ENCODE measurements around the gene ACTL6A. TPM values are rescaled to one million over a fixed set of nuclear protein-coding genes. Genes with fewer than 3 reads are reported as not detected.

Gene ACTL6A
- polyA plus RNA-seq, 1 donor from 2014 or later: 137 TPM

- H3K36me3 ChIP-seq (ENCODE audit: insufficient read depth, low read length): no peaks in the 10 kb centered on the region
- no peaks in the 10 kb centered on the region for H3K27me3 ChIP-seq (ENCODE audit: insufficient read depth, low read depth, low read length)
- H3K9ac ChIP-seq (ENCODE audit: low read length): no peak overlapping the region
- no peak overlapping the region for H3K27ac ChIP-seq (ENCODE audit: low read length)
- no peaks in the 10 kb centered on the region for H3K9me3 ChIP-seq (ENCODE audit: low read length)
- no peaks in the 10 kb centered on the region for H3F3A ChIP-seq (ENCODE audit: insufficient read depth, low read length, poor library complexity, severe bottlenecking)
- H4K20me1 ChIP-seq (ENCODE audit: insufficient read depth): no peaks in the 10 kb centered on the region
- TF ChIP-seq EZH2 (IDR thresholded peaks at IDR 0.05; ENCODE audit: borderline replicate concordance, insufficient read depth, low read length, poor library complexity, severe bottlenecking): no peak
- TF ChIP-seq TAF1 (IDR thresholded peaks at IDR 0.05; ENCODE audit: low read depth): no peak
- TF ChIP-seq EP300 (conservative IDR thresholded peaks at IDR 0.05; ENCODE audit: poor library complexity, severe bottlenecking): no peak
- no peak for TF ChIP-seq CTCF (IDR thresholded peaks at IDR 0.05; ENCODE audit: poor library complexity, severe bottlenecking)
- TF ChIP-seq SMC3 (conservative IDR thresholded peaks at IDR 0.05; ENCODE audit: poor library complexity): no peak
- no peak for TF ChIP-seq POLR2AphosphoS5 (IDR thresholded peaks at IDR 0.05)
- TF ChIP-seq, protein P1, sequence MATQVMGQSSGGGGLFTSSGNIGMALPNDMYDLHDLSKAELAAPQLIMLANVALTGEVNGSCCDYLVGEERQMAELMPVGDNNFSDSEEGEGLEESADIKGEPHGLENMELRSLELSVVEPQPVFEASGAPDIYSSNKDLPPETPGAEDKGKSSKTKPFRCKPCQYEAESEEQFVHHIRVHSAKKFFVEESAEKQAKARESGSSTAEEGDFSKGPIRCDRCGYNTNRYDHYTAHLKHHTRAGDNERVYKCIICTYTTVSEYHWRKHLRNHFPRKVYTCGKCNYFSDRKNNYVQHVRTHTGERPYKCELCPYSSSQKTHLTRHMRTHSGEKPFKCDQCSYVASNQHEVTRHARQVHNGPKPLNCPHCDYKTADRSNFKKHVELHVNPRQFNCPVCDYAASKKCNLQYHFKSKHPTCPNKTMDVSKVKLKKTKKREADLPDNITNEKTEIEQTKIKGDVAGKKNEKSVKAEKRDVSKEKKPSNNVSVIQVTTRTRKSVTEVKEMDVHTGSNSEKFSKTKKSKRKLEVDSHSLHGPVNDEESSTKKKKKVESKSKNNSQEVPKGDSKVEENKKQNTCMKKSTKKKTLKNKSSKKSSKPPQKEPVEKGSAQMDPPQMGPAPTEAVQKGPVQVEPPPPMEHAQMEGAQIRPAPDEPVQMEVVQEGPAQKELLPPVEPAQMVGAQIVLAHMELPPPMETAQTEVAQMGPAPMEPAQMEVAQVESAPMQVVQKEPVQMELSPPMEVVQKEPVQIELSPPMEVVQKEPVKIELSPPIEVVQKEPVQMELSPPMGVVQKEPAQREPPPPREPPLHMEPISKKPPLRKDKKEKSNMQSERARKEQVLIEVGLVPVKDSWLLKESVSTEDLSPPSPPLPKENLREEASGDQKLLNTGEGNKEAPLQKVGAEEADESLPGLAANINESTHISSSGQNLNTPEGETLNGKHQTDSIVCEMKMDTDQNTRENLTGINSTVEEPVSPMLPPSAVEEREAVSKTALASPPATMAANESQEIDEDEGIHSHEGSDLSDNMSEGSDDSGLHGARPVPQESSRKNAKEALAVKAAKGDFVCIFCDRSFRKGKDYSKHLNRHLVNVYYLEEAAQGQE (IDR thresholded peaks at IDR 0.05; ENCODE audit: borderline replicate concordance): no peak
- no peak for TF ChIP-seq RAD21 (conservative IDR thresholded peaks at IDR 0.05)
- no peak for TF ChIP-seq MXI1 (conservative IDR thresholded peaks at IDR 0.05; ENCODE audit: poor library complexity, severe bottlenecking)
- no peak overlapping the region for H3K4me3 ChIP-seq (ENCODE audit: low read length)
- peaks cover 1% of the 10 kb centered on the region for H3K79me2 ChIP-seq (replicated peaks; ENCODE audit: insufficient read depth, low read length)
- no peak overlapping the region for H3K4me2 ChIP-seq (ENCODE audit: low read length)
- no peak overlapping the region for H2AFZ ChIP-seq (ENCODE audit: low read depth, low read length)
- no peaks in the 10 kb centered on the region for H3K9me2 ChIP-seq (ENCODE audit: insufficient read depth, low read length)
Measured at GRCh38 chr3:179615458-179616173, 52.9 kb downstream of the ACTL6A start.

GRCh38 chr3:179622023-179622422 is 59.3 kb downstream of the ACTL6A start:
- Histone ChIP-seq H3K9me2 (ENCODE audit: insufficient read depth, low read length) (no peaks in the 10 kb centered on the region), H3K36me3 (ENCODE audit: insufficient read depth, low read length) (no peaks in the 10 kb centered on the region), H3F3A (ENCODE audit: insufficient read depth, low read length, poor library complexity, severe bottlenecking) (no peaks in the 10 kb centered on the region), H3K4me3 (ENCODE audit: low read length) (no peak overlapping the region), H3K27me3 (ENCODE audit: insufficient read depth, low read depth, low read length) (no peaks in the 10 kb centered on the region), H4K20me1 (ENCODE audit: insufficient read depth) (no peaks in the 10 kb centered on the region), H3K9ac (ENCODE audit: low read length) (no peak overlapping the region), H2AFZ (ENCODE audit: low read depth, low read length) (no peak overlapping the region), H3K9me3 (ENCODE audit: low read length) (no peaks in the 10 kb centered on the region), H3K27ac (ENCODE audit: low read length) (no peak overlapping the region), H3K4me2 (ENCODE audit: low read length) (no peak overlapping the region), H3K79me2 (replicated peaks; ENCODE audit: insufficient read depth, low read length) (no peaks in the 10 kb centered on the region)
- no peak for TF ChIP-seq TAF1 (IDR thresholded peaks at IDR 0.05; ENCODE audit: low read depth)
- no peak for TF ChIP-seq EP300 (conservative IDR thresholded peaks at IDR 0.05; ENCODE audit: poor library complexity, severe bottlenecking)
- TF ChIP-seq MXI1 (conservative IDR thresholded peaks at IDR 0.05; ENCODE audit: poor library complexity, severe bottlenecking): no peak
- TF ChIP-seq, protein P1 (IDR thresholded peaks at IDR 0.05; ENCODE audit: borderline replicate concordance): no peak
- no peak for TF ChIP-seq EZH2 (IDR thresholded peaks at IDR 0.05; ENCODE audit: borderline replicate concordance, insufficient read depth, low read length, poor library complexity, severe bottlenecking)
- TF ChIP-seq POLR2AphosphoS5 (IDR thresholded peaks at IDR 0.05): no peak
- TF ChIP-seq CTCF (IDR thresholded peaks at IDR 0.05; ENCODE audit: poor library complexity, severe bottlenecking): no peak
- TF ChIP-seq RAD21 (conservative IDR thresholded peaks at IDR 0.05): no peak
- no peak for TF ChIP-seq SMC3 (conservative IDR thresholded peaks at IDR 0.05; ENCODE audit: poor library complexity)

Measured in neural cell (in vitro differentiated cells).